Measurements from ENCODE around the gene ASAP2. TPM values are rescaled to one million over a fixed set of nuclear protein-coding genes. Genes with fewer than 3 reads are reported as not detected.

ASAP2 gene
- total RNA-seq, 1 donor from 2014 or later, result 60.7 TPM

DNA sequence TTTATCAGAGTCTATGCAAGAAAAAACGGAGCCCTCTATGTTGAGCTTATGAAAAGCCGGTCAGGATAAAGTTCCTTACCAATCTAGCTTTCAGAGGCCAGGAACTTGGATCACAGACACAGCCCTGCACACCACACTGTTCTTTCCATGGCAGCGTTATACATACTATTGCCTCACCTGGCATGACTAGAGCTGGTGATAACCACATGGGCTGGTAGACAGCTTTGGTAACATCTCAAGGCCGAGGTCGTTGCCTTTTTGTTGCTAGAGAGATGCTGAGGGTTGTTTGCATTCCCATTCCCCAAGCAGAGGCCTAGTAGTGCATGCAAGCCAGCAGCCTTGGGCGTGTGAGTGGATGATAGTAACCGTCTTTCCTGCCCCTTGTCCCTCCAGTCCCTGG lies 138.7 kb downstream of the ASAP2 start:
- Mint-ChIP-seq H3K9me3 (ENCODE audit: low read depth) (no peaks in the 10 kb centered on the region), H3K4me1 (ENCODE audit: low read depth) (no peaks in the 10 kb centered on the region), H3K4me3 (ENCODE audit: unreplicated experiment) (no peak overlapping the region), H3K27ac (ENCODE audit: unreplicated experiment) (no peak overlapping the region), H3K36me3 (ENCODE audit: low read depth) (peaks cover 23% of the 10 kb centered on the region), H3K27me3 (ENCODE audit: low read depth) (no peaks in the 10 kb centered on the region)
- TF ChIP-seq, protein P1, sequence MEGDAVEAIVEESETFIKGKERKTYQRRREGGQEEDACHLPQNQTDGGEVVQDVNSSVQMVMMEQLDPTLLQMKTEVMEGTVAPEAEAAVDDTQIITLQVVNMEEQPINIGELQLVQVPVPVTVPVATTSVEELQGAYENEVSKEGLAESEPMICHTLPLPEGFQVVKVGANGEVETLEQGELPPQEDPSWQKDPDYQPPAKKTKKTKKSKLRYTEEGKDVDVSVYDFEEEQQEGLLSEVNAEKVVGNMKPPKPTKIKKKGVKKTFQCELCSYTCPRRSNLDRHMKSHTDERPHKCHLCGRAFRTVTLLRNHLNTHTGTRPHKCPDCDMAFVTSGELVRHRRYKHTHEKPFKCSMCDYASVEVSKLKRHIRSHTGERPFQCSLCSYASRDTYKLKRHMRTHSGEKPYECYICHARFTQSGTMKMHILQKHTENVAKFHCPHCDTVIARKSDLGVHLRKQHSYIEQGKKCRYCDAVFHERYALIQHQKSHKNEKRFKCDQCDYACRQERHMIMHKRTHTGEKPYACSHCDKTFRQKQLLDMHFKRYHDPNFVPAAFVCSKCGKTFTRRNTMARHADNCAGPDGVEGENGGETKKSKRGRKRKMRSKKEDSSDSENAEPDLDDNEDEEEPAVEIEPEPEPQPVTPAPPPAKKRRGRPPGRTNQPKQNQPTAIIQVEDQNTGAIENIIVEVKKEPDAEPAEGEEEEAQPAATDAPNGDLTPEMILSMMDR (IDR thresholded peaks at IDR 0.05), result no peak
- no peak for DNase-seq (ENCODE audit: low spot score)

DNA sequence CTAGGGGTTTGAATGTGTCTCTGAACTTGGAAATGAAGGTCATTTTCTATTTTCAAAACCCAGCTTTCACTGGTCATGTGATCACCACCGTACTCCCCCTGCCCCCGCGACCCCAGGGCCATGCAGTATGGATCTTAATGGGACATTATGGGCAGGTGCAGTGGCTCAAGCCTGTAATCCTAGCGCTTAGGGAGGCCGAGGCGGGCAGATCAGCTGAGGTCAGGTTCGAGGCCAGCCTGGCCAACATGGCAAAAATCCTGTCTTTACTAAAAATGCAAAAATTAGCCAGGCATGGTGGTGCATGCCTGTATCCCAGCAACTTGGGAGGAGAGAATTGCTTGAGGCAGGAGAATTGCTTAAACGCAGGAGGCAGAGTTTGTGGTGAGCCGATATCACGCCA lies 139.4 kb downstream of the ASAP2 start:
- H3K27ac Mint-ChIP-seq (ENCODE audit: unreplicated experiment), result no peak overlapping the region
- H3K4me1 Mint-ChIP-seq (ENCODE audit: low read depth), result no peaks in the 10 kb centered on the region
- DNase-seq (ENCODE audit: low spot score), result no peak
- no peak overlapping the region for H3K4me3 Mint-ChIP-seq (ENCODE audit: unreplicated experiment)
- H3K9me3 Mint-ChIP-seq (ENCODE audit: low read depth), result no peaks in the 10 kb centered on the region
- H3K27me3 Mint-ChIP-seq (ENCODE audit: low read depth), result no peaks in the 10 kb centered on the region
- TF ChIP-seq, protein P1 (IDR thresholded peaks at IDR 0.05), result no peak
- H3K36me3 Mint-ChIP-seq (ENCODE audit: low read depth), result peaks cover 28% of the 10 kb centered on the region

DNA sequence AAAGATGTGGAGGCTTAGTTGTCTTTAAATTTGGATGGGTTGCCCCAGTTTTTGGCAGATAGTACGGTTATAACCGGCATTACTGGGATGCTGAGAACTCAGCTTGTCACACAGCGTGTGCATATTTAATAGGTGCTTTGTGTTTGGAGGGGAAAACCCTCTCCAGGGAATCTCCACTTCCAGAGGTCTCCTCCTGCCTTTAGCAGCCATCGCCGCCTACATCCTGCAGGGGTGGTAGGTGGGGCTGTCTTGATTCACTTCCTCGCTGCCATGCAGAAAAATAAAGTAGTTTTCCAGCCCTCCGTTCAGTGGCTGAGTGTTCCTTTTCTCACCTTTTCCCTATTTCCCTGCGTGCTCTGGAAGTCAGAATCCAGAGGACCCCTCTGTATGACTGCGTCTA lies 140.3 kb downstream of the ASAP2 start:
- TF ChIP-seq, protein P1 (IDR thresholded peaks at IDR 0.05), result no peak
- H3K27ac Mint-ChIP-seq (ENCODE audit: unreplicated experiment), result no peak overlapping the region
- no peaks in the 10 kb centered on the region for H3K4me1 Mint-ChIP-seq (ENCODE audit: low read depth)
- no peaks in the 10 kb centered on the region for H3K27me3 Mint-ChIP-seq (ENCODE audit: low read depth)
- peaks cover 29% of the 10 kb centered on the region for H3K36me3 Mint-ChIP-seq (ENCODE audit: low read depth)
- DNase-seq (ENCODE audit: low spot score), result no peak
- no peak overlapping the region for H3K4me3 Mint-ChIP-seq (ENCODE audit: unreplicated experiment)
- no peaks in the 10 kb centered on the region for H3K9me3 Mint-ChIP-seq (ENCODE audit: low read depth)

DNA sequence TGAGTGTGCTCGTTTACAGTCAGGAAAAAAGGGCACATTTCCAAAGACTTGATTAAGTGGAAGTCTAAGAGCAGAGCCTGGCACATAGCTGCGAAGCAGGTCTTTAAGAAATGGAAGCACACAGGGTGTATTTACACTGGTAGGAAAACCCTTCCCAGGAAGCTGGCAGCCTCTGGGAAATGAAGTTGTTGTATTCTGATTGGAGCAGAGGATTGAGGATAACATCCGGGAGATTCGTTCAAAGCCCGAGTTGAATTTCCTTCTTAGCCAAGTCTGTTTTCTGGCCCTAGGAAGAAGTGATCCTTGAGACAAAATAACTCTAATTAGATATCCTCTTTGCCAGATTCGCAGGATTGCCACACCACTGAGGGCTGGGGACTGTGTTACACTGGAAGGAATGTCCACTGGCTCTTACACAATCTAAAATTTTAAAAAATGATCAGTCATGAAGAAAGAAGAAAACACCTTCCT lies 140.8 kb downstream of the ASAP2 start:
- H3K4me1 Mint-ChIP-seq (ENCODE audit: low read depth), result no peaks in the 10 kb centered on the region
- no peak overlapping the region for H3K4me3 Mint-ChIP-seq (ENCODE audit: unreplicated experiment)
- H3K36me3 Mint-ChIP-seq (ENCODE audit: low read depth), result peaks cover 27% of the 10 kb centered on the region
- DNase-seq (ENCODE audit: low spot score), result no peak
- H3K27me3 Mint-ChIP-seq (ENCODE audit: low read depth), result no peaks in the 10 kb centered on the region
- no peaks in the 10 kb centered on the region for H3K9me3 Mint-ChIP-seq (ENCODE audit: low read depth)
- H3K27ac Mint-ChIP-seq (ENCODE audit: unreplicated experiment), result no peak overlapping the region
- TF ChIP-seq, protein P1 (IDR thresholded peaks at IDR 0.05), result no peak

DNA sequence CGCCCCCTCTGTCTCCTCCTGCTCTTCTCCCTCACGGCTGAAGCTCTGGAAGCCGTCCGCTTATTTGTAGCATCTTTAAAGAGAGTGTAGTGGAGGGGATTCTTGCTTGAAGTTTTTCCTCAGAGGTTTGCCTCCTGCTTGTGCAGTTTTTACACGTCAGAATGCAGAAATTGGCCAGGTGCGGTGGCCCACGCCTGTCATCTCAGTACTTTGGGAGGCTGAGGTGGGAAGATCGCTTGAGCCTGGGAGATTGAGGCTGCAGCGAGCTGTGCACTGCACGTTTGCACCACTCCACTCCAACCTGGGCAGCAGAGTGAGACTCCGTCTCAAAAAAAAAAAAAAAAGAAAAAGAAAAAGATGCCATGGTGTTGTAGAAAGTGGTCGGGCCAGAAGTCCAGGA lies 147.7 kb downstream of the ASAP2 start:
- no peaks in the 10 kb centered on the region for H3K4me1 Mint-ChIP-seq (ENCODE audit: low read depth)
- H3K4me3 Mint-ChIP-seq (ENCODE audit: unreplicated experiment), result no peak overlapping the region
- H3K27me3 Mint-ChIP-seq (ENCODE audit: low read depth), result no peaks in the 10 kb centered on the region
- H3K36me3 Mint-ChIP-seq (ENCODE audit: low read depth), result peaks cover 52% of the 10 kb centered on the region
- TF ChIP-seq, protein P1 (IDR thresholded peaks at IDR 0.05), result no peak
- no peaks in the 10 kb centered on the region for H3K9me3 Mint-ChIP-seq (ENCODE audit: low read depth)
- H3K27ac Mint-ChIP-seq (ENCODE audit: unreplicated experiment), result no peak overlapping the region
- no peak for DNase-seq (ENCODE audit: low spot score)

Data from chondrocyte (in vitro differentiated cells).